Uterus (tissue), 4 donors: ENCODE results near the gene GABRB1. TPM values are rescaled to one million over a fixed set of nuclear protein-coding genes. Genes with fewer than 3 reads are reported as not detected.

ENCODE experiments used
- DNase-seq, 2 donors: peaks; one replicate each; pipeline ENCODE4 v3.0.0-alpha.2; 2019 to 2020
- H3K27ac ChIP-seq, 2 donors: fragments of 200-600 bp; sonication (generic); 1 replicate in 1 of 2; 2 replicates in 1 of 2; pipeline ENCODE4 v1.5.1; 2016 to 2018
- H3K27me3 ChIP-seq, 2 donors: fragments of 200-600 bp; sonication (generic); one replicate each; pipeline ENCODE4 v1.5.1; 2018 to 2019; ENCODE audit warnings: control low read depth in 1 of 2
- H3K36me3 ChIP-seq, 2 donors: fragments of 200-600 bp; sonication (generic); one replicate each; pipeline ENCODE4 v1.5.1; 2019; ENCODE audit warnings: control low read depth in 1 of 2
- H3K4me1 ChIP-seq, 2 donors: fragments of 200-600 bp; sonication (generic); one replicate each; pipeline ENCODE4 v1.5.1; 2018 to 2019; ENCODE audit warnings: control low read depth in 1 of 2
- H3K4me3 ChIP-seq, 2 donors: fragments of 200-600 bp; sonication (generic); 1 replicate in 1 of 2; 2 replicates in 1 of 2; pipeline ENCODE4 v1.5.1; 2018 to 2019; ENCODE audit warnings: mild to moderate bottlenecking in 1 of 2
- H3K9me3 ChIP-seq, 2 donors: fragments of 200-600 bp; sonication (generic); one replicate each; pipeline ENCODE4 v1.5.1; 2019; ENCODE audit warnings: control low read depth in 1 of 2
- CTCF ChIP-seq, 4 experiments: fragments of 200-600 bp in 2 of 4; fragments of 450-650 bp in 2 of 4; sonication (generic) in 2 of 4; IDR thresholded peaks; one replicate each; pipeline ENCODE4 v1.5.1; 2016 to 2019; ENCODE audit warnings: antibody characterized with exemption in 4 of 4, mild to moderate bottlenecking in 2 of 4, moderate library complexity in 1 of 4
- POLR2A ChIP-seq, 2 donors: fragments of 450-650 bp; IDR thresholded peaks; one replicate each; pipeline ENCODE4 v1.6.1; 2016; ENCODE audit warnings: antibody characterized with exemption in 2 of 2, mild to moderate bottlenecking in 1 of 2, moderate library complexity in 1 of 2
- intact Hi-C: fragments of 100-400 bp; cut with DNase I; formaldehyde crosslinking; loops from one replicate; pipeline ENCODE4 v1.15.1; 2023; ENCODE audit warnings: low total_unique reads
- total RNA-seq, 4 donors: library from RNA; depleted of rRNA in 3 of 4; stranded (reverse); fragments of >200 nt in 3 of 4; gene quantifications; one replicate each; pipeline versions ENCODE4 v1.1.0 to v1.2.4, GENCODE V29; 2014 to 2023
- donor health status: DM: yes; HTN: yes; CAD: no.

The GABRB1 gene
- total RNA-seq, 4 donors from 2014 or later: 1.2 to 1.5 TPM; not detected in 2

DNA sequence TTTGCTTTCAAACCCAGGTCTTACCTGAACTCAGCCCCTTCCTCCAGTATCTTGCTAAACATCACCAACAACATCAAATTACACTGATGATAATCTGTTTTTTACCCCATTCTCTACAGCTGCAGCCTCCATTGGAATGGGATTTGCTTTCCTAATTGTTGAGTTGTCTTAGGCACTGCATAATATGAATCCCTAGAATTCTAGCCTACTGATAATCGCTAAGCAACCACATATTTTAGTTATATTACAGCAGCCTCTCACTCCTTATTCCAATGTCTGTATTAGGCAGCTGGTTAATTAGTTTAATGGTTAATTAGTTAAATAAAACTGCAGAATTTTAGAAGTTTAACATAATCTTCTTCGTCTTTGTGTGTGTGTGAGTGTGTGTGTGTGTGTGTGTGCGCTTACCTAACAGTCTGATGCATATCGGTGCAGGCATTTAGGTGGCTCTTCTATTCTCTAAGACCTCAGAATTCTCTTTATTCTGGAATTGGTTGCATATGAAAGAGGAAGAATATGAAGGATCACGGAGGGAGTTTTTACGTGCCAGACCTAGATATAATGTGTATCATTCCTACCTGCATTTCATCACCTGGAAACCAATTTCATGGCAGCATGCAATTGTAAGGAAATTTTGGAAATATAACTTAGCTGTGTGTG lies 437.5 kb downstream of the GABRB1 start:
- no peaks in the 10 kb centered on the region for H3K27me3 ChIP-seq
- no peaks in the 10 kb centered on the region for H3K9me3 ChIP-seq
- TF ChIP-seq CTCF (IDR thresholded peaks at IDR 0.05): no peak
- no peak for TF ChIP-seq POLR2A (IDR thresholded peaks at IDR 0.05)
- no peak for DNase-seq
- no peak overlapping the region for H3K27ac ChIP-seq
- intact Hi-C loops: no loop called here
- H3K36me3 ChIP-seq: no peaks in the 10 kb centered on the region
- H3K4me1 ChIP-seq: no peaks in the 10 kb centered on the region
- H3K4me3 ChIP-seq: no peak overlapping the region

DNA sequence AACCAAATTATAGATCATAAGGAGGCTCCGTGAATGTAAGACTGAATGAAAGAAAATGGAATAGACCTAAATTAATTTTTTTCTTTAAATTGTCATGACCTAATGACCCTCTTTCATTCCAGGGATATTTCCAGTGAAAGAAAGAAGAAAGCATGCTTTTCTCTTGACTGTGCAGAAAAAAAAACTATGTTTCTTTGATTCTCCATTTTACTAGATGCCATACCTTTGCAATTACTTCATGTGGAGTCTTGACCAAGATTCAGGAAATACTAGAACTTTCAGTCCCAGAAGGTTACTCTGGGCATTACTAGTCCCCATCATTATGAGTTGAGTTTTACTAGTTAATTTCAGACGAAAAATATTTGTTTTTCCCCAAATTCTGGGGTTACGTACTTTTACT lies 438.6 kb downstream of the GABRB1 start:
- no peaks in the 10 kb centered on the region for H3K36me3 ChIP-seq
- intact Hi-C loops: no loop called here
- H3K4me1 ChIP-seq: no peaks in the 10 kb centered on the region
- H3K9me3 ChIP-seq: no peaks in the 10 kb centered on the region
- H3K27ac ChIP-seq: no peak overlapping the region
- no peak for DNase-seq
- no peaks in the 10 kb centered on the region for H3K27me3 ChIP-seq
- no peak overlapping the region for H3K4me3 ChIP-seq
- no peak for TF ChIP-seq CTCF (IDR thresholded peaks at IDR 0.05)

DNA sequence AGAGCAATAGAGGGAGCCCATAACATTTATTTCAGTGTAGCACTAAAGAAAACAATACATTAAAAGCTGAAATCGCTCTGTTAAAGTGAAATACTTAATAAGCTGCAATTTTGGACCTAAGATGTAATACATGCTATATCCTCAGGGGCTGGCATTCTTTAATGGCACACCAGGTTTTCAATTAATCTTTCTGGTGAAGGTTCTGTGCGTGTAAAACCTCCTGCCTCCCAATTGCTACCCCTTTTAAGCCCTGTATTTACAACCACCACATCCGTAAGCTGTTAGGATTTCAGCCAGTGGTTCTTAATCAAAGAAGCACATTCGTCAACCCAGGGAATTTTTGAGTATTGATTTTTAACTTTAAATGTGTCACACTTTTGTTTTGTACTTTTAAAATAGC lies 439.7 kb downstream of the GABRB1 start:
- no peak overlapping the region for H3K27ac ChIP-seq
- no peaks in the 10 kb centered on the region for H3K27me3 ChIP-seq
- no peaks in the 10 kb centered on the region for H3K36me3 ChIP-seq
- DNase-seq: no peak
- H3K9me3 ChIP-seq: no peaks in the 10 kb centered on the region
- TF ChIP-seq CTCF (IDR thresholded peaks at IDR 0.05) (no peak), POLR2A (IDR thresholded peaks at IDR 0.05) (no peak)
- no peaks in the 10 kb centered on the region for H3K4me1 ChIP-seq
- intact Hi-C loops: no loop called here
- no peak overlapping the region for H3K4me3 ChIP-seq

GRCh38 chr4:47471591-47471990 lies 440.2 kb downstream of the GABRB1 start:
- intact Hi-C loops: no loop called here
- H3K4me3 ChIP-seq: no peak overlapping the region

More at GRCh38 chr4:47471591-47471990, 440.2 kb downstream of the GABRB1 start:
- no peak for DNase-seq
- H3K27me3 ChIP-seq: no peaks in the 10 kb centered on the region
- H3K9me3 ChIP-seq: no peaks in the 10 kb centered on the region
- H3K4me1 ChIP-seq: no peaks in the 10 kb centered on the region
- no peak overlapping the region for H3K27ac ChIP-seq
- H3K36me3 ChIP-seq: no peaks in the 10 kb centered on the region
- TF ChIP-seq CTCF (IDR thresholded peaks at IDR 0.05) (no peak), POLR2A (IDR thresholded peaks at IDR 0.05) (no peak)
